Measurements from ENCODE around the gene LRRC4C. TPM values are rescaled to one million over a fixed set of nuclear protein-coding genes. Genes with fewer than 3 reads are reported as not detected.

The LRRC4C gene
- total RNA-seq, 1 experiment from 2014 or later = not detected

- intact Hi-C loops (cut with micrococcal nuclease) = no loop called here
- BruUV-seq (replicated peaks) = no TSS peak
- peaks cover 10% of the 10 kb centered on the region for H3K4me1 Mint-ChIP-seq (ENCODE audit: insufficient read depth, unreplicated experiment)
- peak; percentile 56 for DNase-seq (ENCODE audit: unreplicated experiment)
- POLR2A ChIA-PET = interaction anchor here (0.6 to 1.0 kb wide), 5 partner anchors 9 to 777 kb away, joined by 3 to 4 read pairs (median 4); no protein-coding TSS in a partner anchor
- H3K27ac Mint-ChIP-seq (ENCODE audit: low read depth, unreplicated experiment) = peak overlapping the region; percentile 2
- CTCF ChIA-PET = interaction anchor here (0.6 to 0.8 kb wide), 3 partner anchors 363 to 582 kb away, joined by 3 to 4 read pairs (median 3); no protein-coding TSS in a partner anchor
- no peaks in the 10 kb centered on the region for H3K36me3 Mint-ChIP-seq (ENCODE audit: insufficient read depth, unreplicated experiment)
- H3K27me3 Mint-ChIP-seq (ENCODE audit: insufficient read depth, unreplicated experiment) = no peaks in the 10 kb centered on the region
- H3K9me3 Mint-ChIP-seq (ENCODE audit: unreplicated experiment) = peaks cover 21% of the 10 kb centered on the region
- H3K4me3 Mint-ChIP-seq (ENCODE audit: unreplicated experiment) = no peak overlapping the region
- TF ChIP-seq, protein P1, sequence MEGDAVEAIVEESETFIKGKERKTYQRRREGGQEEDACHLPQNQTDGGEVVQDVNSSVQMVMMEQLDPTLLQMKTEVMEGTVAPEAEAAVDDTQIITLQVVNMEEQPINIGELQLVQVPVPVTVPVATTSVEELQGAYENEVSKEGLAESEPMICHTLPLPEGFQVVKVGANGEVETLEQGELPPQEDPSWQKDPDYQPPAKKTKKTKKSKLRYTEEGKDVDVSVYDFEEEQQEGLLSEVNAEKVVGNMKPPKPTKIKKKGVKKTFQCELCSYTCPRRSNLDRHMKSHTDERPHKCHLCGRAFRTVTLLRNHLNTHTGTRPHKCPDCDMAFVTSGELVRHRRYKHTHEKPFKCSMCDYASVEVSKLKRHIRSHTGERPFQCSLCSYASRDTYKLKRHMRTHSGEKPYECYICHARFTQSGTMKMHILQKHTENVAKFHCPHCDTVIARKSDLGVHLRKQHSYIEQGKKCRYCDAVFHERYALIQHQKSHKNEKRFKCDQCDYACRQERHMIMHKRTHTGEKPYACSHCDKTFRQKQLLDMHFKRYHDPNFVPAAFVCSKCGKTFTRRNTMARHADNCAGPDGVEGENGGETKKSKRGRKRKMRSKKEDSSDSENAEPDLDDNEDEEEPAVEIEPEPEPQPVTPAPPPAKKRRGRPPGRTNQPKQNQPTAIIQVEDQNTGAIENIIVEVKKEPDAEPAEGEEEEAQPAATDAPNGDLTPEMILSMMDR (IDR thresholded peaks at IDR 0.05; ENCODE audit: unreplicated experiment) = no peak
Measured at GRCh38 chr11:40602866-40603552, 856.4 kb downstream of the LRRC4C start.

DNA sequence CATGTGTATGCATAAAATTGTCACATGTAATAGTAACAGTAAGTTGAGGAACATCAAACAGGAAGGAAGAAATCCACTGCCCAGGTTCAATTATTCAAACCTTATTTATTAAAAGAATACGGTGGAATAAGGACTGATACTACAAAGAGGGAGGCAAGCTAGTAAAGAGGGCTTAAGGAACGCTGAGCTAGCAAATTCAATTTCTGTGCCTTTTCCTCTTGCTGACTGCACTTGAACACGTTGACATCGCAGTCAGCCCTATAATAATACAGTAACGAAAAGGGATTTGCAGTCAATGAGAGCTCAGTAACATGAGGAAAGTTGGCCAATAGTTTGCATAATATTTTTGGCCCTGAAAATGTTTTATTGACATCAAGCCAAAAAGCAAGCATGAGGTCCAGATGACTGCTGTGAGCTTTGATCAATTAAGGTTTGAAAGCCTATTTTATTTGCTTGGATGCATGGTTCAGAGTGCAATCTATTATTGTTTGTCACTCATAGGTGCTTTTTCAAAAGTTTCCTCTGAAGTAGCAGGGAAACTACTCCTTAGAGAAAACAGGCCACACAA lies 861.8 kb downstream of the LRRC4C start:
- TF ChIP-seq, protein P1 (IDR thresholded peaks at IDR 0.05; ENCODE audit: unreplicated experiment) = no peak
- Mint-ChIP-seq H3K4me1 (ENCODE audit: insufficient read depth, unreplicated experiment) (peaks cover 8% of the 10 kb centered on the region), H3K4me3 (ENCODE audit: unreplicated experiment) (no peak overlapping the region), H3K27ac (ENCODE audit: low read depth, unreplicated experiment) (no peak overlapping the region), H3K27me3 (ENCODE audit: insufficient read depth, unreplicated experiment) (no peaks in the 10 kb centered on the region), H3K9me3 (ENCODE audit: unreplicated experiment) (peaks cover 6% of the 10 kb centered on the region), H3K36me3 (ENCODE audit: insufficient read depth, unreplicated experiment) (no peaks in the 10 kb centered on the region)
- ChIA-PET CTCF (interaction anchor here (0.5 to 0.6 kb wide), 2 partner anchors 478 to 778 kb away, joined by 3 to 4 read pairs; no protein-coding TSS in a partner anchor), POLR2A (interaction anchor here (0.7 to 1.5 kb wide), 3 partner anchors 8 to 269 kb away, joined by 3 to 4 read pairs (median 3); no protein-coding TSS in a partner anchor)
- DNase-seq (ENCODE audit: unreplicated experiment) = peak; percentile 52
- intact Hi-C loops (cut with micrococcal nuclease) = no loop called here
- BruUV-seq (replicated peaks) = no TSS peak

DNA sequence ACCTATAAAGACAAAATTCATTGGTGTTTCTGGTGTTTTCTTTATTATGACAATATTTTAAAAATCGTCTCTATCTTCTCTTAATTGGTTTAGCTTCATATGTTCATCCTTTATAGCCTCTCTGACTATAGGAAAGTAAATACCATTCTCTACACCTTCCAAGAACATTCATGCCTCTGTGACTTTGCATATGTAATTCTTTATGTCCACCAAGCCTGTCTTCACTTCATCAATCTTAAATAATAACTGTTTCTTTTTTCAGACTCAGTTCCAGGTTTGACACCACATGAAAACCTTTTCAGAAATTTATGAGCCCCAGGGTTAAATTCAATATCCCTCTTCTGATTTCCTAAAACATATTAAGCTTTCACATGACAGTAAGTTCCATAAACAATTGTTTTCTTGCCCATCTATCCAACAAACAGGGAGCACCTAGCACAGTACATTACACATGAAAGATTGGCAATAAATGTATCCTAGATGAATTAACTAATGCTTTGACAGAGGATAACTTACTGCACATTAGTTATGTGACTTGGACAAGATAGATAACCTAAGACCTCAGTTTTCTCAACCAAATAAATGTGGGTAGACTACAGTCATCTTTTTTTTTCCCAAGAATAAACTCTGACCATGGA lies 886.1 kb downstream of the LRRC4C start:
- intact Hi-C loops (cut with micrococcal nuclease) = no loop called here
- Mint-ChIP-seq H3K27ac (ENCODE audit: low read depth, unreplicated experiment) (no peak overlapping the region), H3K36me3 (ENCODE audit: insufficient read depth, unreplicated experiment) (no peaks in the 10 kb centered on the region), H3K9me3 (ENCODE audit: unreplicated experiment) (peaks cover 2% of the 10 kb centered on the region), H3K4me3 (ENCODE audit: unreplicated experiment) (no peak overlapping the region), H3K4me1 (ENCODE audit: insufficient read depth, unreplicated experiment) (no peaks in the 10 kb centered on the region), H3K27me3 (ENCODE audit: insufficient read depth, unreplicated experiment) (no peaks in the 10 kb centered on the region)
- ChIA-PET CTCF (no interaction called here), POLR2A (no interaction called here)
- BruUV-seq (replicated peaks) = no TSS peak
- TF ChIP-seq, protein P1 (IDR thresholded peaks at IDR 0.05; ENCODE audit: unreplicated experiment) = no peak
- DNase-seq (ENCODE audit: unreplicated experiment) = no peak

- DNase-seq (ENCODE audit: unreplicated experiment) = no peak
- Mint-ChIP-seq H3K36me3 (ENCODE audit: insufficient read depth, unreplicated experiment) (no peaks in the 10 kb centered on the region), H3K4me3 (ENCODE audit: unreplicated experiment) (no peak overlapping the region), H3K4me1 (ENCODE audit: insufficient read depth, unreplicated experiment) (no peaks in the 10 kb centered on the region), H3K27me3 (ENCODE audit: insufficient read depth, unreplicated experiment) (no peaks in the 10 kb centered on the region), H3K9me3 (ENCODE audit: unreplicated experiment) (no peaks in the 10 kb centered on the region), H3K27ac (ENCODE audit: low read depth, unreplicated experiment) (no peak overlapping the region)
- intact Hi-C loops (cut with micrococcal nuclease) = no loop called here
- TF ChIP-seq, protein P1 (IDR thresholded peaks at IDR 0.05; ENCODE audit: unreplicated experiment) = no peak
- ChIA-PET POLR2A (interaction anchor here (1.0 kb wide), 1 partner anchor 9 kb away, joined by 4 read pairs; no protein-coding TSS in a partner anchor), CTCF (no interaction called here)
- no TSS peak for BruUV-seq (replicated peaks)
Measured at GRCh38 chr11:40569947-40570531, 889.4 kb downstream of the LRRC4C start.

Data from MCF 10A (cell line).